Lung (tissue), 12 donors: ENCODE results near the gene PPP5C. TPM values are rescaled to one million over a fixed set of nuclear protein-coding genes. Genes with fewer than 3 reads are reported as not detected.
A peak's percentile ranks its signal among the peaks of the same experiment; 100 is the strongest.

Source experiments
- ATAC-seq: fragments of 200-7000 bp; cut with Tn5 transposase; one replicate; pipeline ENCODE4 v1.9.1; 2020; ENCODE audit warnings: moderate number of reproducible peaks; ENCODE audit not compliant: insufficient read depth, low FRiP score
- DNase-seq, 3 donors: peaks; one replicate each; pipeline ENCODE4 v3.0.0-alpha.2; 2013 to 2017
- H3K27ac ChIP-seq, 2 donors: one replicate each; pipeline ENCODE4 v1.5.1; 2013; ENCODE audit warnings: mild to moderate bottlenecking in 2 of 2, moderate library complexity in 2 of 2, control low read depth in 1 of 2, inconsistent platforms in 1 of 2, low read depth in 1 of 2, low read length in 1 of 2
- H3K27me3 ChIP-seq, 3 donors: one replicate each; pipeline ENCODE4 v1.5.1; 2013; ENCODE audit warnings: low read length in 2 of 3; ENCODE audit not compliant: control insufficient read depth in 3 of 3, insufficient read depth in 3 of 3
- H3K36me3 ChIP-seq, 4 donors: one replicate each; pipeline ENCODE4 v1.5.1; 2013; ENCODE audit warnings: low read length in 4 of 4, mild to moderate bottlenecking in 1 of 4, moderate library complexity in 1 of 4; ENCODE audit not compliant: control insufficient read depth in 4 of 4, insufficient read depth in 4 of 4
- H3K4me1 ChIP-seq, 5 donors: one replicate each; pipeline ENCODE4 v1.5.1; 2013; ENCODE audit warnings: low read length in 5 of 5, mild to moderate bottlenecking in 2 of 5, moderate library complexity in 1 of 5; ENCODE audit not compliant: control insufficient read depth in 5 of 5, insufficient read depth in 5 of 5
- H3K4me3 ChIP-seq: one replicate; pipeline ENCODE4 v1.5.1; 2013; ENCODE audit warnings: mild to moderate bottlenecking, control low read depth, moderate library complexity
- H3K9ac ChIP-seq, 2 donors: one replicate each; pipeline ENCODE4 v1.5.1; 2013; ENCODE audit warnings: low read length in 2 of 2, control low read depth in 1 of 2; ENCODE audit not compliant: insufficient read depth in 1 of 2
- H3K9me3 ChIP-seq, 4 donors: one replicate each; pipeline ENCODE4 v1.5.1; 2013; ENCODE audit warnings: low read length in 3 of 4, mild to moderate bottlenecking in 1 of 4, moderate library complexity in 1 of 4; ENCODE audit not compliant: control insufficient read depth in 4 of 4, insufficient read depth in 3 of 4
- CTCF ChIP-seq: IDR thresholded peaks from 2 replicates; pipeline ENCODE4 v1.5.1; 2012; ENCODE audit warnings: mild to moderate bottlenecking; ENCODE audit errors: control extremely low read depth, extremely low read depth
- WGBS, 2 donors: extraction: QIAGEN DNeasy Blood & Tissue Kit; methylation state at CpG; one replicate each; pipeline ENCODE4 v1.1.7; 2013; 5-methylcytosine and 5-hydroxymethylcytosine counted together
- polyA plus RNA-seq, 2 donors: library from polyadenylated mRNA; stranded (reverse); fragments of 200-250 nt; gene quantifications; one replicate each; pipeline ENCODE4 v1.2.1, GENCODE V29; 2013
- total RNA-seq, 2 donors: library from RNA; depleted of rRNA in 1 of 2; stranded (reverse); fragments of >200 nt in 1 of 2; gene quantifications; one replicate each; pipeline ENCODE4 v1.2.1, GENCODE V29; 2014 to 2021
- donor health status: control.
- donor health status: control.
- donor health status: Bipolar disorder and iron deficiency.
- donor health status: healthy.
- donor health status: DM: yes; HTN: yes; CAD: no.

PPP5C gene
- total and polyA plus RNA-seq, 4 donors, result 48.5 to 69.8 (median 54.6) TPM

GRCh38 chr19:46330319-46330918, 16.5 kb upstream of the PPP5C start:
- H3K27me3 ChIP-seq, result no peaks in the 10 kb centered on the region
- H3K36me3 ChIP-seq, result peaks cover 36 to 66% (median 48%) of the 10 kb centered on the region in 4 donors
- peak overlapping the region in 1 of 2 donors; percentile 73 for H3K9ac ChIP-seq
- H3K9me3 ChIP-seq, result peaks cover 0 to 11% (median 7%) of the 10 kb centered on the region in 4 donors
- H3K4me3 ChIP-seq, result no peak overlapping the region
- DNase-seq, result no peak
- no peak overlapping the region for H3K27ac ChIP-seq
- no peak for ATAC-seq
- WGBS, 2 donors, result 91 to 98% methylated on average over 2 of the region's 2 CpGs
- no peak for TF ChIP-seq CTCF
- H3K4me1 ChIP-seq, result peaks cover 0 to 3% (median 0%) of the 10 kb centered on the region in 5 donors

DNA sequence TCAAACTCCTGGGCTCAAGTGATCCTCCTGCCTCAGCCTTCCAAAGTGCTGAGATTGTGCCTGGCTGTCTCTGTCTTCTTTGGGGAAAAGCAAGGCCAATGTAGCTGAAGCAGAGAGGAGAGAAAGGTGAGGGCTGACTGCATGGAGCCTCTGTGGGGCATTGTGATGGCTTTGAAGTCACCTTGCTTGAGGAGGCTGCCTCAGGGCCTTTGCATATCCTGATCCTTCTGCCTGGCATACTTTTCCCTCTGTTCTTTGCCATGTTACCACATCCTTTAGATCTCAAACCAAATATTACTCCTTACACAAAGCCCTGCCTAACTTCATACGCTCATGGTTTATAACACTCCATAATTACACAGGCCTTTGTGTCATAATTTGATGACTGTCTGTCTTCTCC, 9.4 kb upstream of the PPP5C start:
- H3K36me3 ChIP-seq, result peaks cover 7 to 37% (median 29%) of the 10 kb centered on the region in 4 donors
- H3K4me1 ChIP-seq, result no peaks in the 10 kb centered on the region
- H3K9ac ChIP-seq, result no peak overlapping the region
- H3K27ac ChIP-seq, result no peak overlapping the region
- peaks cover 0 to 2% (median 0%) of the 10 kb centered on the region in 4 donors for H3K9me3 ChIP-seq
- no peak for TF ChIP-seq CTCF
- 96 to 100% methylated on average over 1 of the region's 1 CpG for WGBS, 2 donors
- DNase-seq, result no peak
- no peak overlapping the region for H3K4me3 ChIP-seq
- no peak for ATAC-seq
- H3K27me3 ChIP-seq, result no peaks in the 10 kb centered on the region

DNA sequence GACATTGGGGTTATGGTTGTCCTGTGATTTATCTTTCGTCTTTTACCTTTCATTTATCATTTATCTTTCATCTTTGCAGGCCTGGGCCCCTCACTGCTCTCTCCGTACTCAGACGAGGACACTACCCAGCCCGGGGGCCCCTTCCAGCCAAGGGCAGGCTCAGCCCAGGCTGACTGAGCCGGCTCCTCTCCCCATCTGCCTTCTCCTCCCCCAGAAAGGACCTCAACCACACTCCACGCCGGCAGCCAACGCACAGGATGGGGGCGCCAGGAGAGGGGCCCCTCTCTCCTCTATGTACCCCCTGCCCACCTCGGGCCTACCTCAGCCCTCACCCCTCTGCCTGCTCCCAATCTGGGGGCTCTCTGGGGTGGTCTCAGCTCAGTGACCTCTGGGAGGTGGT, 7.4 kb upstream of the PPP5C start:
- no peaks in the 10 kb centered on the region for H3K4me1 ChIP-seq
- no peak for TF ChIP-seq CTCF
- H3K27ac ChIP-seq, result no peak overlapping the region
- no peaks in the 10 kb centered on the region for H3K9me3 ChIP-seq
- no peak overlapping the region for H3K9ac ChIP-seq
- no peak overlapping the region for H3K4me3 ChIP-seq
- WGBS, 2 donors, result 76 to 78% methylated on average over 7 to 10 of the region's 10 CpGs
- no peaks in the 10 kb centered on the region for H3K27me3 ChIP-seq
- H3K36me3 ChIP-seq, result peaks cover 7 to 32% (median 25%) of the 10 kb centered on the region in 4 donors
- ATAC-seq (no peak), DNase-seq (no peak)
